CD14-positive monocyte (primary cell): Measurements from ENCODE around the gene CAST. TPM values are rescaled to one million over a fixed set of nuclear protein-coding genes. Genes with fewer than 3 reads are reported as not detected.

Source experiments
- DNase-seq, 3 donors: peaks; one replicate each; pipeline ENCODE4 v3.0.0-alpha.2; 2011 to 2022
- H2AFZ ChIP-seq: 2 replicates; pipeline ENCODE4 v1.6.0; 2012; ENCODE audit warnings: mild to moderate bottlenecking, low read depth, low read length, inconsistent platforms; ENCODE audit not compliant: insufficient read depth, poor library complexity, severe bottlenecking
- H3K27ac ChIP-seq, 2 donors: 1 replicate in 1 of 2; 2 replicates in 1 of 2; pipeline ENCODE4 v1.5.1; 2012 to 2013; ENCODE audit warnings: low read length in 2 of 2, control low read depth in 1 of 2, inconsistent platforms in 1 of 2, low read depth in 1 of 2, mild to moderate bottlenecking in 1 of 2
- H3K27me3 ChIP-seq, 2 donors: one replicate each; pipeline versions ENCODE4 v1.6.0 to v1.6.1; 2011 to 2013; ENCODE audit warnings: low read length in 2 of 2; ENCODE audit not compliant: control insufficient read depth in 2 of 2, insufficient read depth in 2 of 2
- H3K36me3 ChIP-seq, 2 donors: replicated peaks in 1 of 2; 1 replicate in 1 of 2; 2 replicates in 1 of 2; pipeline versions ENCODE4 v1.5.1 to v1.6.1; 2012 to 2013; ENCODE audit warnings: low read length in 2 of 2, control low read depth in 1 of 2, inconsistent platforms in 1 of 2, mild to moderate bottlenecking in 1 of 2; ENCODE audit not compliant: insufficient read depth in 2 of 2, control insufficient read depth in 1 of 2
- H3K4me1 ChIP-seq, 2 donors: 1 replicate in 1 of 2; 2 replicates in 1 of 2; pipeline versions ENCODE4 v1.5.1 to v1.6.1; 2012 to 2013; ENCODE audit warnings: low read length in 2 of 2, control low read depth in 1 of 2, inconsistent platforms in 1 of 2, mild to moderate bottlenecking in 1 of 2, moderate library complexity in 1 of 2; ENCODE audit not compliant: insufficient read depth in 2 of 2, control insufficient read depth in 1 of 2
- H3K4me2 ChIP-seq: replicated peaks from 2 replicates; pipeline ENCODE3; 2012; ENCODE audit warnings: low read length, moderate library complexity, mild to moderate bottlenecking; ENCODE audit not compliant: poor library complexity, severe bottlenecking; ENCODE audit errors: extremely low read depth
- H3K4me3 ChIP-seq, 3 experiments: fragments of 200-600 bp in 1 of 3; sonication (generic) in 1 of 3; replicated peaks in 1 of 3; 1 replicate in 2 of 3; 2 replicates in 1 of 3; pipeline ENCODE4 v1.5.1; 2011 to 2013; ENCODE audit warnings: low read length in 3 of 3, mild to moderate bottlenecking in 3 of 3, control low read depth in 2 of 3, low read depth in 2 of 3, inconsistent platforms in 1 of 3, moderate library complexity in 1 of 3
- H3K79me2 ChIP-seq: 2 replicates; pipeline ENCODE4 v1.6.0; 2012; ENCODE audit warnings: mild to moderate bottlenecking, control low read depth, inconsistent platforms, low read length, moderate library complexity; ENCODE audit not compliant: insufficient read depth
- H3K9ac ChIP-seq: 2 replicates; pipeline ENCODE4 v1.6.0; 2017; ENCODE audit warnings: low read length, mild to moderate bottlenecking; ENCODE audit not compliant: insufficient read depth, poor library complexity, severe bottlenecking
- H3K9me3 ChIP-seq, 2 donors: replicated peaks in 1 of 2; 1 replicate in 1 of 2; 2 replicates in 1 of 2; pipeline versions ENCODE4 v1.5.1 to v1.6.1; 2012 to 2013; ENCODE audit warnings: low read length in 2 of 2, control low read depth in 1 of 2; ENCODE audit not compliant: control insufficient read depth in 1 of 2, insufficient read depth in 1 of 2
- H4K20me1 ChIP-seq: 2 replicates; pipeline ENCODE4 v1.6.0; 2012; ENCODE audit warnings: mild to moderate bottlenecking, low read length, control low read depth, moderate library complexity; ENCODE audit not compliant: insufficient read depth
- H3K27ac Mint-ChIP-seq, 7 donors: one replicate each; pipeline ENCODE4 v1.8.0; 2020; ENCODE audit warnings: mild to moderate bottlenecking in 7 of 7, mixed read lengths in 7 of 7, moderate library complexity in 6 of 7, inconsistent platforms in 2 of 7
- H3K27me3 Mint-ChIP-seq, 3 donors: one replicate each; pipeline ENCODE4 v1.8.0; 2021 to 2022; ENCODE audit warnings: low read depth in 3 of 3, mild to moderate bottlenecking in 3 of 3, mixed read lengths in 3 of 3, moderate library complexity in 3 of 3, inconsistent platforms in 1 of 3
- H3K36me3 Mint-ChIP-seq, 2 donors: one replicate each; pipeline ENCODE4 v1.8.0; 2020; ENCODE audit warnings: mixed read lengths in 2 of 2, inconsistent platforms in 1 of 2, mild to moderate bottlenecking in 1 of 2
- H3K4me1 Mint-ChIP-seq: one replicate; pipeline ENCODE4 v1.8.0; 2020; ENCODE audit warnings: mild to moderate bottlenecking, mixed read lengths
- H3K4me3 Mint-ChIP-seq, 2 donors: one replicate each; pipeline ENCODE4 v1.8.0; 2020; ENCODE audit warnings: mild to moderate bottlenecking in 2 of 2, mixed read lengths in 2 of 2, moderate library complexity in 1 of 2
- H3K9me3 Mint-ChIP-seq, 7 donors: one replicate each; pipeline ENCODE4 v1.8.0; 2020 to 2022; ENCODE audit warnings: mixed read lengths in 7 of 7, mild to moderate bottlenecking in 6 of 7, moderate library complexity in 6 of 7, inconsistent platforms in 2 of 7
- CTCF ChIP-seq: fragments of 200-600 bp; IDR thresholded peaks from one replicate; pipeline ENCODE4 v1.8.0; 2022; ENCODE audit warnings: antibody characterized with exemption, mild to moderate bottlenecking
- WGBS: methylation state at CpG from one replicate; pipeline ENCODE4 v1.1.5; 2013; ENCODE audit warnings: missing lambda C conversion rate; ENCODE audit not compliant: insufficient coverage; 5-methylcytosine and 5-hydroxymethylcytosine counted together
- intact Hi-C, 2 donors: fragments of 100-400 bp; cut with micrococcal nuclease; formaldehyde crosslinking; loops; one replicate each; pipeline versions ENCODE4 v1.15.0 to v1.15.1; 2023
- polyA plus RNA-seq, 3 donors: library from polyadenylated mRNA; depleted of rRNA in 1 of 3; unstranded in 2 of 3; stranded (reverse) in 1 of 3; fragments of 300-500 nt in 2 of 3; fragments of >200 nt in 1 of 3; fragmentation: Illumina TruSeq in 2 of 3; gene quantifications; 1 replicate in 2 of 3; 2 replicates in 1 of 3; pipeline ENCODE4 v1.2.3, GENCODE V29; 2012 to 2021

The CAST gene
- polyA plus RNA-seq, 3 donors: 49.6 to 125 (median 76.8) TPM

DNA sequence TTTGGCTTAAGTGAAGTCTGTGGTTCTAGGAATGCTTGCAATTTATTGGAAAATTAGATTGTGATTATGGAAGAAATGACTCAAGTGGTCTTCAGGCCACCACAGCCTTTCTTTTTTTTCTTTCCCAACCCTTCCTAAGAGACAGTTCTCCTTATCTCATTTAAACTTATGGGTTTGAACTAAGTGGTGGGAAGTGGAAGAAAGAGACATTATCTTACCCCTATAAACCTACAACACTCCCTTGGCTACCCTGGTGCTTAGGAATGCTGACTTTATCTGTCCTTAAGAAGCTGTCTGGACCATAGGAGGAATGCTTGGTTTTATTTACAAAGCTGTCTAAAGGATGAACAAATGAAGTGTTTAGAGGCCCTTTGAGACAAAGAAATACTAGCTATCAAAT lies 150.7 kb downstream of the CAST start:
- intact Hi-C loops: no loop called here
- H3K4me3 ChIP-seq: no peak overlapping the region
- H3K9ac ChIP-seq: no peak overlapping the region
- Mint-ChIP-seq H3K9me3 (no peaks in the 10 kb centered on the region), H3K27me3 (peaks cover 2 to 3% (median 3%) of the 10 kb centered on the region in 3 donors), H3K36me3 (no peaks in the 10 kb centered on the region), H3K27ac (no peak overlapping the region), H3K4me3 (no peak overlapping the region), H3K4me1 (peaks cover 30% of the 10 kb centered on the region)
- H3K9me3 ChIP-seq: no peaks in the 10 kb centered on the region
- no peak overlapping the region for H3K4me2 ChIP-seq
- no peaks in the 10 kb centered on the region for H3K27me3 ChIP-seq
- DNase-seq: no peak
- no peak overlapping the region for H2AFZ ChIP-seq
- TF ChIP-seq CTCF: no peak
- H3K79me2 ChIP-seq: no peaks in the 10 kb centered on the region
- peaks cover 20 to 26% of the 10 kb centered on the region in 2 donors for H3K4me1 ChIP-seq
- H3K27ac ChIP-seq: no peak overlapping the region
- no peaks in the 10 kb centered on the region for H3K36me3 ChIP-seq
- no peaks in the 10 kb centered on the region for H4K20me1 ChIP-seq

- H3K4me1 ChIP-seq: peaks cover 14 to 20% of the 10 kb centered on the region in 2 donors
- H3K9me3 Mint-ChIP-seq: peaks cover 0 to 2% (median 0%) of the 10 kb centered on the region in 7 donors
- peaks cover 23% of the 10 kb centered on the region for H3K4me1 Mint-ChIP-seq
- no peak overlapping the region for H3K4me2 ChIP-seq
- intact Hi-C loops: no loop called here
- H3K4me3 Mint-ChIP-seq: no peak overlapping the region
- H3K9ac ChIP-seq: no peak overlapping the region
- H3K4me3 ChIP-seq: no peak overlapping the region
- H3K36me3 Mint-ChIP-seq: no peaks in the 10 kb centered on the region
- no peaks in the 10 kb centered on the region for H3K27me3 ChIP-seq
- WGBS: no CpG with 5 or more reads among the region's 3 CpGs
- no peaks in the 10 kb centered on the region for H3K9me3 ChIP-seq
- H3K36me3 ChIP-seq: no peaks in the 10 kb centered on the region
- H2AFZ ChIP-seq: no peak overlapping the region
- TF ChIP-seq CTCF: no peak
- peaks cover 0 to 4% (median 2%) of the 10 kb centered on the region in 3 donors for H3K27me3 Mint-ChIP-seq
- H3K79me2 ChIP-seq: no peaks in the 10 kb centered on the region
- H3K27ac ChIP-seq: no peak overlapping the region
- no peak overlapping the region for H3K27ac Mint-ChIP-seq
- no peak for DNase-seq
- no peaks in the 10 kb centered on the region for H4K20me1 ChIP-seq
Measured at GRCh38 chr5:96814041-96814440, 151.9 kb downstream of the CAST start.
